NCI-H460 (cell line): ENCODE results near the gene IMPACT. TPM values are rescaled to one million over a fixed set of nuclear protein-coding genes. Genes with fewer than 3 reads are reported as not detected.

Experiments used
- DNase-seq: peaks from one replicate; pipeline ENCODE4 v3.0.0-alpha.2; 2016; ENCODE audit warnings: low read depth; ENCODE audit errors: extremely low read depth
- total RNA-seq: library from RNA; depleted of rRNA; stranded (reverse); fragments of >200 nt; shearing (Covaris generic); gene quantifications from 2 replicates; pipeline ENCODE4 v1.2.3, GENCODE V29; 2014

Gene IMPACT
- total RNA-seq, 1 experiment from 2014 or later = 24.9 TPM

- no peak for DNase-seq
Measured at GRCh38 chr18:24417480-24417879, 9.0 kb upstream of the IMPACT start.

GRCh38 chr18:24420551-24420950 lies 5.9 kb upstream of the IMPACT start:
- DNase-seq = no peak

- DNase-seq = no peak
Measured at GRCh38 chr18:24421831-24422230, 4.6 kb upstream of the IMPACT start.

GRCh38 chr18:24426073-24426397 lies 435 bp upstream of the IMPACT start:
- no peak for DNase-seq

- DNase-seq = no peak
Measured at GRCh38 chr18:24427484-24427883, 1.0 kb downstream of the IMPACT start.

- no peak for DNase-seq
Measured at GRCh38 chr18:24428709-24429108, 2.2 kb downstream of the IMPACT start.

GRCh38 chr18:24429188-24429587 lies 2.7 kb downstream of the IMPACT start:
- no peak for DNase-seq

- no peak for DNase-seq
Measured at GRCh38 chr18:24432618-24433017, 6.1 kb downstream of the IMPACT start.

GRCh38 chr18:24436939-24437338 lies 10.5 kb downstream of the IMPACT start:
- no peak for DNase-seq

GRCh38 chr18:24443870-24444269 lies 17.4 kb downstream of the IMPACT start:
- DNase-seq = no peak

GRCh38 chr18:24446453-24446852 lies 20.0 kb downstream of the IMPACT start:
- no peak for DNase-seq

GRCh38 chr18:24446953-24447538 lies 20.6 kb downstream of the IMPACT start:
- DNase-seq = no peak

GRCh38 chr18:24447961-24448360 lies 21.5 kb downstream of the IMPACT start:
- DNase-seq = no peak

- no peak for DNase-seq
Measured at GRCh38 chr18:24456549-24456948, 30.1 kb downstream of the IMPACT start.

GRCh38 chr18:24459772-24460171 lies 33.3 kb downstream of the IMPACT start:
- no peak for DNase-seq

- DNase-seq = no peak
Measured at GRCh38 chr18:24460388-24460787, 33.9 kb downstream of the IMPACT start, which contains the start of gene HRH4. TSS of gene HRH4 (plus strand) at chr18:24460637. CDS start at chr18:24460729, 92 bp downstream.

- DNase-seq = no peak
Measured at GRCh38 chr18:24461996-24462395, 35.5 kb downstream of the IMPACT start.

GRCh38 chr18:24462838-24463775 lies 36.6 kb downstream of the IMPACT start:
- DNase-seq = no peak

- no peak for DNase-seq
Measured at GRCh38 chr18:24465486-24465885, 39.0 kb downstream of the IMPACT start.

GRCh38 chr18:24466771-24467170 lies 40.3 kb downstream of the IMPACT start:
- no peak for DNase-seq

GRCh38 chr18:24470022-24470618 lies 43.6 kb downstream of the IMPACT start:
- no peak for DNase-seq

- no peak for DNase-seq
Measured at GRCh38 chr18:24470805-24471204, 44.3 kb downstream of the IMPACT start.
